ENCODE data around the gene CRTC3.
"Not testable (repeated sequence)": the region's sequence is repeated elsewhere in the genome, so short reads cannot be mapped to it uniquely, and the experiment has no call there.

CRTC3 gene

DNA sequence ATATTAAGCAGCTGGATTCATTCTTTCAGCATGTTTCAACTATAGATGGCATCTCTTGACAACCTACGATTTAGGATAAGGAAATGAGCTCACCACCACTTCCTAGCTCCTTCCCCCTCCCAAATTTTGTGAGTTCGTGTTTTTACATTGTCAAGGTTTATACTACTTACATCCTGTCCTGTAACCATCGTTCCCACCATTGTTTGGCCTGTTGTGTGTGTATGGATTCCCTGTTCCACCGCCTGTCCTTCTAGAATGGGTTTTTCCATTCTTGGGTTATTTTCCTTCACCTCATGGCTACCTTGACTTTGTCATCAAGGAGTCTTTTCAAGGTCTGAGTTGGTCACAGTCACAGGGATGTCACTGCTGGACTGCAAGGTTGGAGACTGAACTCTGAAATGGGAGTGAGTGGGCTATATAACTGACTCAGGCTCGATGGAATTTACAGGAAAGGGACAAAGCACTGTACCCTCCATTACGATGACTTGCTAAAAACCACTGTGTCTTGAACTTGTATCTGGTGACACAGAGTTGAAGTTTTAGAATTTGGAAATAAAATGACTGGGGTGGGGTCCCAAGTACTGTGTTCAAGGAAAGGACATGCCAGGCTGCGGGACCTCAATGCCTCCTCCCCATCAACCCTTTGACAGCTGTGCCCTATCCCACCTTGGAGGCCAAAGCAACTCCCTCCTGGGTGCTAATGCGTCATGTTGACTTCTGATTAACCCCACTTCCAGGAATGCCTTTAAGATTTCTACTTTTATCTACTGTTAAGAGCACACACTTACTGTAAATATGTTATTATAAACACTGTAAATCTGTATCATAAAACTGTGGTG lies 120.6 kb downstream of the CRTC3 start:
- DNase-seq (ENCODE audit: low read depth), result no peak

DNA sequence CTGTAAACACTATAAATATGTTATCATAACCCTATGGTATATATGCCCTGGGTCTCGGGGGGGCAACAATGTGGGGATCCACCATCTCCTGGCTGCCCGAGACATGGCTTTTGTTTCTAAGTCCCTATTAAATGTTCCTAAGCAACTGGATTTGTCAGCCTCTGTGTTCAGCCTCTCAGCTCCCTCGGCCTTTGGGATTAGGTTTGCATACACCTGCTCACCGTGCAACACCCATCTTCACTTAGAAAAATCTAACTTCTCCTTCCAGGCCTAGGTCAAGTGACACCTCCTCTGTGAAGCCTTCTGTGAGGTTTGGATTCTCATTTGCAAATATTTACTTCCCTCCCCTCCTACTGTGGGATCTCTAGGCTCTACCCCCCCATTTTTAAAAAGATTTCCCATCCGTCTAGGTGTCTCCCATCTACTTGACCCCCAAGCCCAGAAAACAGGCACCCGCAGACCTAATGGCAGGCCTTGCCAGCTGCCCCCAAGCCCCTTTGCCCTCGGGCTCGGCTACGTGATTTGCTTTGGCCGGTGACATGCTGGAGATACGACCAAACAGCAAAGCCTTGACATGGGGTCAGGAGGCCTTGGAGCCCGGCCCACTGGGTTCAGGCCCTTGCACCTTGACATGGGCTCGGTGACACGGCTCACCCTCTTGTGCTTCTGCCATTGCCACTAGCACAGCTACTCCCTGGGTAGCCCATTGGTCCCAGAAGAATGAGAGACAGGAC lies 121.4 kb downstream of the CRTC3 start:
- DNase-seq (ENCODE audit: low read depth), result no peak

DNA sequence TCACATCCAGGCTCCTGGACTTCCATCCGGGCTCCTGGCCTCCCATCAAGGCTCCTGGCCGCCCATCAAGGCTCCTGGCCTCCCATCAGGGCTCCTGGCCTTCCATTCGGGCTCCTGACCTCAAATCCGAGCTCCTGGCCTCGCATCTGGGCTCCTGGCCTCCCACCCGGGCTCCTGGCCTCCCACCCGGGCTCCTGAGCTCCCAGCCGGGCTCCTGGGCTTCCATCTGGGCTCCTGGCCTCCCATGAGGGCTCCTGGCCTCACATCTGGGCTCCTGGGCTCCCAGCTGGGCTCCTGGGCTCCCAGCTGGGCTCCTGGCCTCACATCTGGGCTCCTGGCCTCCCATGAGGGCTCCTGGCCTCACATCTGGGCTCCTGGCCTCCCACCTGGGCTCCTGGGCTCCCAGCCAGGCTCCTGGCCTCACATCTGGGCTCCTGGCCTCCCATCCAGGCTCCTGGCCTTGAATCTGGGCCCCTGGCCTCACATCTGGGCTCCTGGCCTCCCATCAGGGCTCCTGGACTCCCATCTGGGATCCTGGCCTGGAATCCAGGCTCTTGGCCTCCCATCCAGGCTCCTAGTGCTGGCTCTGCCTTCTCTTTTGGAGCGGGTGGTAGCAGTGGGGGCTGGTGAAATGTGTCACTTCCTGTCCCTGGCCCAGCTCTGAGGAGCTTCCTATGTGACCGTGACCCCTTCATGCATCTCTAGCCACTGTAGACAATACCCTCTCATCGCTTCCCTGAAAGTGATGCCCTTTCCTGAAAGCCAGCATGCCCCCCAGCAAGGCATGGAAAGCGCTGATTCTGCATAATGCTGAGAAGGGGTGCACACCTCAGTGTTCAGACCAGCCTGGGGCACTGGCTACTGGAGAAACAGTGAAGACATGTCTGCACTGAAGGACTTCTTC lies 124.8 kb downstream of the CRTC3 start:
- no peak for DNase-seq (ENCODE audit: low read depth)

DNA sequence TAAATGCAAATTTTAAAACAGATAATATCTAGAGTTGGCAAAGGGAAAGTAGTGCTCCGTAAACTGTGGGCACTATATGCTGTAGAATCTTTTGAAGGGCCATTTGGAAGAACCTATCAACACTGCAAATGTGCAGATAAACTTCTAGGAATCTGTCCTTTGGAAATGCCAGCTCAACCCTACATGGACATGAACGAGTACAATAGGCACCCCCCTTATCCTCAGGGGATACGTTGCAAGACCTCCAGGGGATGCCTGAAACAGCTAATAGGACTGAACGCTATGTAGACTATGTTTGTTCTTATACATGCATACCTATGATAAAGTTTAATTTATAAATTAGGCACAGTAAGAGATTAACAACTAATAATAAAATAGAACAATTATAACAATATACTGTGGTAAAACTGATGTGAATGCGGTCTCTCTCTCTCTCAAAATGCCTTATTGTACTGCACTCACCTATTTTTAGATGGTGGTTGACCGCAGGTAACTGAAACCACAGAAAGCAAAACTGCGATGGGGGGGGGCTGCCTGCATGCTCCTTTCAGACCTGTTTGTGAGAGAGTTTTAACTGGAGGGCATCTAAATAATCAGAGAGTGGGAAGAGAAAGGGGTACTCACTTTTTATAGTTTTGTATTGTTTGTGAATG lies 127.9 kb downstream of the CRTC3 start:
- not testable (repeated sequence) for DNase-seq (ENCODE audit: low read depth)

DNA sequence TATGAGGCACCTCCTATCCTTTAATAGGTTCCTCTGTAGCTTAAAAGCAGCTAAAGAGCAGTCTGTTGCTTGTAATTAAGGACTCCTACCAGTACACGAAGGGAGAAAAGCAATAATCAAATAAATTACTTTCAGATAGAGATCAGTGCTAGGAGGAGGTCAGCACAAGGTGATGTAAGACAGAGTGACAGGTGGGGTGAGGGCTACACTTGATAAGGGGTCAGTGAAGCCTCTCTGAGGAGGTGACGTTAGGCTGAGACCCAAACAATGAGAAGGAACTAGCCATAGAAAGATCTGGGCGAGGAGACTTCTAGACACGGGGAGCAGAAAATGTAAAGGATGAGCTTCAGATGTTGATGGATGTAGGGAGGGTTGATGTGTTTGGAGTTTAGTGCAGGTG lies 129.8 kb downstream of the CRTC3 start:
- DNase-seq (ENCODE audit: low read depth), result no peak

DNA sequence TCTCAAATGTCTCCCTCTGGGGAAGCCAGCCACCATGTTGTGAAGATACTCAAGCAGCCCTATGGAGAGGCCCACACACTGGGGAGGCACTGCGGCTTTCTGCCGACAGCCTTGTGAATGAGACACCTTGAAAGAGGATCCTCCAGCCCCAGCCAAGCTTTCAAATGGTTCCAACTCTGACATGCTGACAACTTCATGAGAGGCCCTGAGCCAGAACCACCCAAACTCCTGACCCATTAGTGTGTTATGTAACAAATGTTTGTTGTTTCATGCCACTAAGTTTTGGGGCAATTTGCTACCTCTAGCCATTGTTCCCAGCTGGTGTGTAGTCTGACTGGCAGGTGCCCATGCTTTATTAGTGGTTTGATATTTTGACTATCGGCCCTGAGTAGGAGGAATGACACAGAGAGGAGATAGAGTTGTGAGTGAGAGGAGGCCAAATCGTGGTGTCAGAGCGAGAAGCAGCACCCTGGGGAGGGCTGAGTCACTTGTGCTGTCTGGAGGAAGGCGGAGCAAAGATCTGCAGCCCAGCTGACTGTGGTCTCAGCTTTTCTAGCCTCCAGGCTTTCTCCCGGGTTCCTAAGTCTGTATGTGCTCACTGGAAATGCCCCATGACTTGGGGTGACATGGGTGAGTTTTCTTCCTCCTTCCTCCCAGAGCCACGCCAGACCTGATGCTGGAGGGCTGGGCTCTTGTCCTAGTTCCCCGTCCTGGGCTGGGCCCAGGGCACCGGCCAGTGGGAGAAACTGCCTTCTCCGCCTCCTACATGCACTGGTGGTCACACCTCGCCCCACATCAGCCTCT lies 130.7 kb downstream of the CRTC3 start:
- DNase-seq (ENCODE audit: low read depth), result peak; percentile 84

DNA sequence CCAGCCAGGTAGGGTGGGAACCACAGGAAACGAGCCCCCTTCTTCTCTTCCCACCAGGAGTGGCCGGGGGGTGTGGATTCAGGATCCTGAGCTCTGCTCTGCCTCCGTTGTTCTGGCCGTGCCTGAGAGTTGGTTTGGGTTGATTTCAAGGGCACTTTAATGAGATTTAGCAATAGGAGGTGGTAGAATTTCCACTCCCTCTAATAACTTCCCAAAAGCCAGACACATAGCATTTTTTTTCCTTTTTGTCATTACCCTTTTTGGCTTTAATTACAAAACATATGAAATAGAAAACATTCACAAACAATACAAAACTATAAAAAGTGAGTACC lies 131.2 kb downstream of the CRTC3 start:
- not testable (repeated sequence) for DNase-seq (ENCODE audit: low read depth)

DNA sequence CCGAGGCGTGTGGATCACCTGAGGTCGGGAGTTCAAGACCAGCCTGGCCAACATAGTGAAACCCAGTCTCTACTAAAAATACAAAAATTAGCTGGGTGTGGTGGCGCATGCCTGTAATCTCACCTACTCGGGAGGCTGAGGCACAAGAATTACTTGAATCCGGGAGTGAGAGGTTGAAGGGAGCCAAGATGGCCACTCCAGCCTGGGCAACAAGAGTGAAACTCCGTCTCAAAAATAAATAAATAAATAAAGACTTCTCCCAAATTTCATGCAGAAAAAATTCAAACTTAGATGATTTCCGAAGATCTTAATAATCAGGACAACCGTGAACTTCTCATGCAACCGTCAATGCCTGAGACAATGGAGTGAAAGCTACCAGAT lies 134.3 kb downstream of the CRTC3 start:
- not testable (repeated sequence) for DNase-seq (ENCODE audit: low read depth)

DNA sequence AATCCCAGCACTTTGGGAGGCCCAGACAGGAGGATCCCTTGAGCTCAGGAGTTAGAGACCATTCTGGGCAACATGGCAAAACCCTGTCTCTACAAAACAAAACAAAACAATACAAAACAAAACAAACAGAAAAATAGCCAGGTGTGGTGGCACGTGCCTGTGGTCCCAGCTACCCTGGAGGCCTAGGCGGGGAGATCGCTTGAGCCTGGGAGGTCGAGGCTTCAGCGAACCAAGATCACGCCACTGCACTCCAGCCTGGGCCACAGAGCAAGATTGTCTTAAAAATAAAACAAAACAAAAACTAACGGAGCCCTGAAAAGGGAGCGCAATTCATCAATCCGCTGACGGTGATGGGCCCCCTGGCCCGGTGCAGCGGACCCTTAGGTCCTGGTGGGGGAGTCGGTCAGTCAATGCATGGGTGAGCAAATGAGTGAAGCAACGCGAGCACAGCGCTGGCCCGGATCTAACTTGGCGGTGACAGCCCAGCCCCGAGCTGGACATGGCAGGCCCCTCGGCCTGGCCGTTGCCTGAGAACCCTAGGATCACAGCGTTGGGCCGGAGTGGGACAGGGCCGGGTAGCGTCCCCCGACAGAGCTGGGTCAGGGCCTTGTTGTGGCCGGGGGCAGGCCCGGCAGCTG lies 135.0 kb downstream of the CRTC3 start:
- DNase-seq (ENCODE audit: low read depth), result no peak

DNA sequence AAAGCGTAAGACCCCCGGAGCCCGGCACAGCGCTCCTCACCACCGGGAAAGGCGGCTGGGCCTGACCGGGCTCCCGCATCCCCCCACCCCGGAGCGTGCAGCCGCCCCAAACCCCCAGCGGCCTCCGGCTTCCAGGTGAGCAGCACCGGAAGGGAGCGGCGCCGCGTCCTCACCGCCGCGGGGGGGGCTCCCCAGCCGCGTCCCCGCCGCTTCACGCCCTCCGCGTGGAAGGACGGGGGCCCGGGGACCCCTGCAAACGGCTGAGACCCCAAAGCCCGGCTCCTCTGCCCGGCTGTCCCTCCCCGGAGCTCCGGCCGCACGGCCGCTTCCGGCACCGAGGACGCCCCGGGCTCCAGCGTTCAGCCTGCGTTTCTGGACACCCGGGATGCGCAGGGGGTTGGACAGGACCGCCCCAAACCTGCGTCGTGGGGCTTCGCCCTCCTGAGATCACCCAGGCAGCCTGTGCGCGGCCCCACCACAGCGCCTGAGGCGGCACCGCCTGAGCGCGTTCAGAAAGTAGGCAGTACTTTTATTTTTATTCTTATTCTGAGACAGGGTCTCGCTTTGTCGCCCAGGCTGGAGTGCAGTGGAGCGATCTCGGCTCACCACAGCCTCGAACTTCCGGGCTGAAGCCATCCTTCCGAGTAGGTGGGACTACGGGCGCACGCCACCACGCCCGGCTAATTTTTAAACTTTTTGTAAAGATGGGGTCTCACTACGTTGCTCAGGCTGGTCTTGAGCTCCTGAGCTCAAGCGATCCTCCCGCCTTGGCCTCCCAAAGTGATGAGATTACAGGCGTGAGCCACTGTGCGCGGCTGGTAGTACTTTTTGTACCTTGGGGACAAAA lies 135.8 kb downstream of the CRTC3 start:
- no peak for DNase-seq (ENCODE audit: low read depth)

DNA sequence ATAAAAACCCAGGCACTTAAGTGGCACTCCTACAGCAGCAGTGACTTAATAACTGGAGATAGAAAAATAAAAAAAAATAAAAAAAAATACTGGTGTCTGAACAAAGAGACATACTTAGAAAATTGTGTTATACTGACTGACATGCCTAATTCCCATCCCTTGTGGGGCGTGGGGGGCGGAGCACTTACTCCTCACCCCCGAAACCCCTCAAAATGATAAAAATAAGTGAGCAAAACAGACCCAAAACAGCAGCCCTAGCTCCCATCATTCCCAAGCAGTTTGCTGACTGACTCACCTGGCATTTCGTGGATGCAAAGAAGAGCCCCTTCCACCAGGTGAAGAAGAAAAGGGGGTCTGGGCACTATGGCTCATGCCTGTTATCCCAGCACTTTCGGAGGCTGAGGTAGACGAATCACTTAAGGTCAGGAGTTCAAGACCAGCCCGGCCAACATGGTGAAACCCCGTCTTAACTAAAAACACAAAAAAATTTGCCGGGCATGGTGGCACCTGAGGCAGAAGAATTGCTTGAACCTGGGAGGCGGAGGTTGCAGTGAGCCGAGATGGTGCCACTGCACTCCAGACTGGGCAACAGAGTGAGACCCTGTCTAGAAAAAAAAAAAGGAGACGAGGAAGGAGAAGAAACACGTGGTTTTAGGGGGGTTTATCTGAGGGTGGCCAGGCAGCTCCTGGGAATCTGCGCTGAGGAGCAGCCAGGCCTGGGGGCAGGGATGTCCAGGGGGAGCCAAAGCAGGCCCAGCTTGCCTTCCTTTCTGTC lies 136.6 kb downstream of the CRTC3 start:
- no peak for DNase-seq (ENCODE audit: low read depth)

DNA sequence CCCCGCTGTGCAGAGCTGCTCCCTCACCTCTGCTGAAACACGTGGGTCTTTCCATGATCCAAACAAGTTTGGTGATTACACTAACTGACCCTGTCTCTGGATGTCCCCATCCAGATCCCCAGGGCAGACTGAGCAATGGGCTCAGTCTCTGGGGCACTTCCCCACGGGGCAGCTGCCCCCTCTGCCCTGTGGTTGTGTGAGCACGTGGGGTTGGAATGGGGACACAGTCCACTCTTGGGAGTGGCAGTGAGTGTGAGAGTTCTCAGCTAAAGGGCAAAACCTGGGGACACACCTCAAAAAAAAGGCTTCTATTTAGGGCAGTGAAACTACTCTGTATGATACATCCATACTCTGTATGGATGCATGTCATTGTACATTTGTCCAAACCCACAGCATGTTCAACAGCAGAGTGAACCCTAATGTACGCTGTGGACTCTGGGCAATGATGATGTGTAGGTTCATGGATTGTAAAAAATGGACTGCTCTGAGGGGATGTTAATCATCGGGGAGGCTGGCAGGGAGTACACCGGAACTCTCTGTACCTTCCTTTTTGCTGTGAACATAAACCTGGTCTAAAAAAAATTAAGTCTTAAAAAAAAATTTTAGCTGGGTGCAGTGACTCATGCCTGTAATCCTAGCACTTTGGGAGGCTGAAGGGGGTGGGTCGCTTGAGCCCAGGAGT lies 137.5 kb downstream of the CRTC3 start:
- no peak for DNase-seq (ENCODE audit: low read depth)

DNA sequence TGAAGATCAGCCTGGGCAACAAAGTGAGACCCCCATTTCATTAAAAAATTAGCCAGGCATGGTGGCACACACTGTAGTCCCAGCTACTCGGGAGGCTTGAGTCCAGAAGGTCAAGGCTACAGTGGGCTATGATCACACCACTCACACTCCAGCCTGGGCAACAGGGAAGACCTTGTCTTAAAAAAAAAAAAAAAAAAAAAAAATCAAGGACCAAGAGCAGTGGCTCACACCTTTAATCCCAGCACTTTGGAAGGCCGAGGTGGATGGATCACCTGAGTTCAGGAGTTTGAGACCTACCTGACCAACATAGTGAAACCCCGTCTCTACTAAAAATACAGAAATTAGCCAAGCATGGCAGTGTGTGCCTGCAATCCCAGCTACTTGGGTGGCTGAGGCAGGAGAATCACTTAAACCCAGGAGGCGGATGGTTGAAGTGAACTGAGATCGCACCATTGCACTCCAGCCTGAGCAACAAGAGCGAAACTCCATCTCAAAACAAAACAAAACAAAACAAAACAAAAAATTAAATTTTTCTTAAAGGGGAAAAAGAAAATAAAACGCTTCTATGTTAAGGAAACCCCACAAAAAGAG lies 138.1 kb downstream of the CRTC3 start:
- not testable (repeated sequence) for DNase-seq (ENCODE audit: low read depth)

DNA sequence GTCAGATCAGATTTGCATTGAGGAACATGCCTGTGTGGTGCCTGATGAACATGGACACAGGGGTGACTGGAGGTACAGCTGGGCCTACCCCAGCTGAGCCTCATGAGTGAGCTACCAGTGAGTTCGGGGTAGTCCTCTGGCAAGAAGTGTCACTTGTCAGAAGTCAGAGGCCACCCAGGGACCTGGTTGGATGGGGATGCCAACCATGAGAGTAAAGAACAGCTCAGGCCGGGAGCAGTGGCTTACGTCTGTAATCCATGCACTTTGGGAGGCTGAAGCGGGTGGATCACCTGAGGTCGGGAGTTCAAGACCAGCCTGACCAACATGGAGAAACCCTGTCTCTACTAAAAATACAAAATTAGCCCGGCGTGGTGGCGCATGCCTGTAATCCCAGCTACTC lies 140.9 kb downstream of the CRTC3 start:
- not testable (repeated sequence) for DNase-seq (ENCODE audit: low read depth)

DNA sequence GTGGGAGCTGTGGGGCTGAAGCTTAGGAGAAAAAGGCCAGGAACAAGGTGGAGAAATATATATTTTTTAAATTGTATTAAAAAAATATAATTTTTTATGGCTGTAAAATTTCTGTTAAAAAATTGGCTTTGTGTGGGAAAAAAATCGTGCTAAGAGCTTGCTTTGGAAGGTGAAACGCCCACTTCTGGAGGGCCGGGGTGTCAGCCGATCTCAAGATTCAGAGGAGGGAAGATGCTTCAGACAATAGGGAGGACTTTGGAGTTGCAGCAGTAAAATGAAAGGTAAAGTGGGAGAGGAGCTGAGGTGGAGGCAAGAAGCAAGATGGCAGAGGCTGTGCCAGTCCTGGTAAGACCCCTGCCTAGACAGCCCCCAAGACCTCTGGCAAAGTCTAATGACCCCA lies 141.5 kb downstream of the CRTC3 start:
- no peak for DNase-seq (ENCODE audit: low read depth)

DNA sequence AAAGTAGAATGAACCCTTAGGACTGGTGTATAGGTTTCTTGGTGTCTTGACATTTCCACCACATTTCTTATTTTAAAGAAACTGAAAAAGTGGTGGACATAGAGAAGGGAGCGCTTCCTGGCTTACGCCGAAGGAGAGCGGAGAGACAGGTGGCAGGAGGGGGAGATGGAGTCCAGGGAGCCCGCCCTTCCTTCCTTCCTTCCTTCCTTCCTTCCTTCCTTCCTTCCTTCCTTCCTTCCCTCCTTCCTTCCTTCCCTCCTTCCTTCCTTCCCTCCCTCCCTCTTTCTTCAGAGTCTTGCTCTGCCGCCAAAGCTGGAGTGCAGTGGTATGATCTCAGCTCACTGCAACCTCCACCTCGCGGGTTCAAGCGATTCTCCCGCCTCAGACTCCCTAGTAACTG lies 143.6 kb downstream of the CRTC3 start:
- not testable (repeated sequence) for DNase-seq (ENCODE audit: low read depth)

DNA sequence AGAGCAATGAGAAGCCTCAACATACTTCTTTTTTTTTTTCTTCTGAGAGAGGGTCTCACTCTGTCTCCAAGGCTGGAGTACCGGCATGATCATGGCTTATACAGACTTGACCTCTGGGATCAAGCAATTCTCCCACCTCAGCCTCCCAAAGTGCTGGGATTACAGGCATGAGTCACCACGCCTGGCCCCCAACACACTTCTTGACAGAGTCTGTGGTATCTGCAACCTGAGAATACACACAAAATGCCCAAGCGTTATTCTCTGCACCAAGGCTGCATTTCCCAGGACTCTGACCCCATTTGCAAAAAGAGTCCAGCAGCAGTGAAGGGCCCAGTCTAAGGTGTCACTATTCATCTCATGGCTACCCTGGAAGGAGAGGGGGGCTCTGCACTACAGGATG lies 144.8 kb downstream of the CRTC3 start:
- no peak for DNase-seq (ENCODE audit: low read depth)

DNA sequence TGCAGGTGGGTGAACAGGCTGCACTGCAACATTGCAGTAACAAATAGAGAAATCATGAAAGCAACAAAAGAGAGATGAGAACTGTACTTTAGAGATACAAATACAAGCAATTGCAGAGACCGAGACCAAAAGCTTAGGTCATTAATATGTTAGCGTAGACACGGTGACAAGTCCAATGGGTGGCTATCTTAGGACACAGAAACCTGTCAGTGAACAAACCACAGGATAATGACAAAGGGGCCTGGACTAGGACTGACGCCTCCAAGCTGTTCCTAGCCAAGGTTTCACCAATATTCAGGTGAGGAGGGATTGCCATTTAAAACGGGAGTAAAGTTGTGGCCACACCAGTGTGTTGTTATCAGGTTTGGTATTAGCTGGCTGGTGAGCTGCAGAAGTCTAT lies 145.7 kb downstream of the CRTC3 start:
- DNase-seq (ENCODE audit: low read depth), result no peak
